Activated B cell treated with CpG ODN at 0.5 μM for 24 hours (primary cell): ENCODE measurements around the gene DIO2. TPM values are rescaled to one million over a fixed set of nuclear protein-coding genes. Genes with fewer than 3 reads are reported as not detected.

Source experiments
- ATAC-seq: fragments of 200-7000 bp; cut with Tn5 transposase; one replicate; pipeline ENCODE4 v1.10.0; 2021; ENCODE audit warnings: low read depth, mild to moderate bottlenecking, moderate library complexity
- CTCF ChIA-PET: fragments of 350-600 bp; sonication (Branson Sonifier 250); formaldehyde crosslinking; loops from one replicate; lab custom pipeline; 2021; ENCODE audit warnings: antibody characterized with exemption; lab: Charles Lee
- POLR2A ChIA-PET: fragments of 350-600 bp; sonication (Branson Sonifier 250); formaldehyde crosslinking; loops from one replicate; lab custom pipeline; 2021; ENCODE audit warnings: antibody characterized with exemption; lab: Charles Lee
- DNase-seq: peaks from one replicate; pipeline ENCODE4 v3.0.0; 2022
- H3K27ac Mint-ChIP-seq: one replicate; pipeline ENCODE4 v1.8.0; 2020; ENCODE audit warnings: mixed read lengths
- H3K27me3 Mint-ChIP-seq: one replicate; pipeline ENCODE4 v1.8.0; 2021; ENCODE audit warnings: mixed read lengths
- H3K36me3 Mint-ChIP-seq: one replicate; pipeline ENCODE4 v1.8.0; 2021; ENCODE audit warnings: low read depth, mixed read lengths
- H3K4me1 Mint-ChIP-seq: one replicate; pipeline ENCODE4 v1.8.0; 2021; ENCODE audit warnings: mixed read lengths
- H3K4me3 Mint-ChIP-seq: one replicate; pipeline ENCODE4 v1.8.0; 2020; ENCODE audit warnings: mild to moderate bottlenecking, mixed read lengths
- H3K9me3 Mint-ChIP-seq: one replicate; pipeline ENCODE4 v1.8.0; 2020; ENCODE audit warnings: mixed read lengths
- intact Hi-C: fragments of 100-400 bp; cut with micrococcal nuclease; formaldehyde crosslinking; loops from one replicate; pipeline ENCODE4 v1.15.1; 2024
- total RNA-seq: library from RNA; stranded (reverse); gene quantifications from 2 replicates; pipeline ENCODE4 v1.2.3, GENCODE V29; 2022
- TF ChIP-seq, protein P1 (sequence below): fragments of 200-600 bp; IDR thresholded peaks from one replicate; pipeline ENCODE4 v1.8.0; 2022; ENCODE audit warnings: antibody characterized with exemption, mild to moderate bottlenecking

DIO2 gene
- total RNA-seq, 1 donor from 2014 or later: not detected

DNA sequence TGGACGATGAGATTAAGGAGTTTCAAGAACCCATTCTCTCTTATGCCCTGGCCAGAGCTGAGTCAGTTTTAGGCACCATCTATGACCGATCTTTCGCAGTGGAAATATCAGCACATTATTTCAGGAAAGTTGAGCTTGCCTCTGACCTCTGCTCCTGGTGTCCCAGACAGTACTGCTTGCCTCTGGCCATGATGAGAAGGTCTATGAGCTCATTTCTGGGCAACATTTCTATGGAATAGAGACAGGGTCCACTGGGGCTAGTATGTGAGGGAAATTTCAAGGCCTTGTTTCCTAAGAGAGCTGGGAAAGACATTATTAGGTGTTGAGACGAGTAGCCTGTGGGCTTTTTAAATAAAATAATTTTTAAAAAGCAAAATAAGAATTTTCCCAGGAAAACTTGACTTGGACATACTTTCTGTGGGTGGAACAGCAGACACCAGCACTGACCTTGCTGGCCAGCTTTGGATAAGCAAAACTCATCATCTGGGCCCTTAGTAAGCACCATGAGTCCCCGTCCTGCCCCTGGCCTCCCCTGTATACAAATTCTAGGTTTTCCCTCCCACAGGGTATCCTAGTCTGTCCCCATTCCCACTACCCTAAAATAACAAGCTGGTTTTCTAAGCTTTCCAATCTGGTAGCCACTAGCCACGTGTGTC, 43.4 kb downstream of the DIO2 start:
- TF ChIP-seq, protein P1, sequence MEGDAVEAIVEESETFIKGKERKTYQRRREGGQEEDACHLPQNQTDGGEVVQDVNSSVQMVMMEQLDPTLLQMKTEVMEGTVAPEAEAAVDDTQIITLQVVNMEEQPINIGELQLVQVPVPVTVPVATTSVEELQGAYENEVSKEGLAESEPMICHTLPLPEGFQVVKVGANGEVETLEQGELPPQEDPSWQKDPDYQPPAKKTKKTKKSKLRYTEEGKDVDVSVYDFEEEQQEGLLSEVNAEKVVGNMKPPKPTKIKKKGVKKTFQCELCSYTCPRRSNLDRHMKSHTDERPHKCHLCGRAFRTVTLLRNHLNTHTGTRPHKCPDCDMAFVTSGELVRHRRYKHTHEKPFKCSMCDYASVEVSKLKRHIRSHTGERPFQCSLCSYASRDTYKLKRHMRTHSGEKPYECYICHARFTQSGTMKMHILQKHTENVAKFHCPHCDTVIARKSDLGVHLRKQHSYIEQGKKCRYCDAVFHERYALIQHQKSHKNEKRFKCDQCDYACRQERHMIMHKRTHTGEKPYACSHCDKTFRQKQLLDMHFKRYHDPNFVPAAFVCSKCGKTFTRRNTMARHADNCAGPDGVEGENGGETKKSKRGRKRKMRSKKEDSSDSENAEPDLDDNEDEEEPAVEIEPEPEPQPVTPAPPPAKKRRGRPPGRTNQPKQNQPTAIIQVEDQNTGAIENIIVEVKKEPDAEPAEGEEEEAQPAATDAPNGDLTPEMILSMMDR: no peak
- ATAC-seq: no peak
- Mint-ChIP-seq H3K9me3 (peaks cover 3% of the 10 kb centered on the region), H3K4me1 (no peaks in the 10 kb centered on the region), H3K4me3 (no peak overlapping the region), H3K36me3 (no peaks in the 10 kb centered on the region), H3K27me3 (no peaks in the 10 kb centered on the region), H3K27ac (no peak overlapping the region)
- ChIA-PET CTCF (no interaction called here), POLR2A (no interaction called here)
- intact Hi-C loops: no loop called here
- no peak for DNase-seq

DNA sequence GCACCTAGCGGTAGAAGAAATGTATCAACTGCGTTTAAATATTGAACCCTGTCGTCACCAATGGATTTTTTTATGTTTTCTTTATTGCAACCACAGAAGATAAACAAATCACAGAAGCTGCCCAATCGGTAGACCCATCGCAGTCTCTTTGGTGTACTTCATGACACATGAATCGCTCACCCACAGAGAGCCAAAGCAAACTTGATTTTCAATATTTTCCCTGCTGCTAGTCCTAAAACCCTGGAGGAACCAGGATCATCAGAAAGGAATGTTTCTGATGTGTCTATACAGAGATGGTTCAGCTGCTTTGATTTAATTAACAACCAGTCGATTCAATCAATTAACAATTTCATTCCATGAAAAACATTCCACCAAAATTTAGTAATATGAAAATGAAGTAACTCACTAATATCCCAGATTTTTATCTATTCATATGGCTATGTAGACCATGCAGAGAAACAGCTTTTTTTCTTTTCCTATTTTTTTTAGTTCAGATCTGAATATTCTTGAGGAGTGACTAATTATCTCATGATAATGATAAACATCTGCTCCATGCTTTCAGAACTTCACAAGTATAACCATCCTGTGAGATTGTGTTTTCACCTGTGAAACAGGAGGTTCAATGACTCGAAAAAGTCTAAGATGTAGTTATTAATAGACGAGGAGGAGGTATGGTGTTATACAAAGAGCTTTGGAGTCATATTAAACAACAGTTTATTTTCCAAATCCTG, 46.1 kb downstream of the DIO2 start:
- TF ChIP-seq, protein P1: no peak
- no peak for DNase-seq
- H3K4me1 Mint-ChIP-seq: no peaks in the 10 kb centered on the region
- no peak overlapping the region for H3K27ac Mint-ChIP-seq
- POLR2A ChIA-PET: no interaction called here
- H3K27me3 Mint-ChIP-seq: no peaks in the 10 kb centered on the region
- H3K9me3 Mint-ChIP-seq: no peaks in the 10 kb centered on the region
- intact Hi-C loops: no loop called here
- no peaks in the 10 kb centered on the region for H3K36me3 Mint-ChIP-seq
- CTCF ChIA-PET: no interaction called here
- no peak overlapping the region for H3K4me3 Mint-ChIP-seq
- ATAC-seq: no peak

DNA sequence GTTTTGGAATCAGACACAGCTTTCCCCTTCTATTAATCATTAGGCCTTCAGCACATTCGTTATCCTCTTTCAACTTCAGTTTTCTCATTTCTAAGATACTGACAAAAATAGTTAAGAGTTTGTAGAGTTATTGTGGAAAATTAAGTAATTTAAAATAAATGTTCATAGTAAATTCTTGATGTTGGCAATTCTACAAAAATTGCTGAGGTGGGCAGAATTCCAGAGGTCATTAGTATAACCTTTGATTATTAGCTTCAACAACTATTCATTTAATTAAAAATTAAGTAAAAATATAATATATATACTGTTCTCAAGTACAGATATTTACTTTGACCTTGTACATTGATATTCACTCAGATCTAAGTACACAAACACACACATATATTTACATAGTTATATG, 58.5 kb downstream of the DIO2 start:
- H3K36me3 Mint-ChIP-seq: no peaks in the 10 kb centered on the region
- ATAC-seq (no peak), DNase-seq (no peak)
- POLR2A ChIA-PET: interaction anchor here (0.6 kb wide), 1 partner anchor 327 kb away, joined by 4 read pairs; no protein-coding TSS in a partner anchor
- H3K4me1 Mint-ChIP-seq: no peaks in the 10 kb centered on the region
- CTCF ChIA-PET: no interaction called here
- H3K27me3 Mint-ChIP-seq: no peaks in the 10 kb centered on the region
- H3K4me3 Mint-ChIP-seq: no peak overlapping the region
- intact Hi-C loops: no loop called here
- H3K9me3 Mint-ChIP-seq: peaks cover 6% of the 10 kb centered on the region
- H3K27ac Mint-ChIP-seq: no peak overlapping the region
- TF ChIP-seq, protein P1: no peak

DNA sequence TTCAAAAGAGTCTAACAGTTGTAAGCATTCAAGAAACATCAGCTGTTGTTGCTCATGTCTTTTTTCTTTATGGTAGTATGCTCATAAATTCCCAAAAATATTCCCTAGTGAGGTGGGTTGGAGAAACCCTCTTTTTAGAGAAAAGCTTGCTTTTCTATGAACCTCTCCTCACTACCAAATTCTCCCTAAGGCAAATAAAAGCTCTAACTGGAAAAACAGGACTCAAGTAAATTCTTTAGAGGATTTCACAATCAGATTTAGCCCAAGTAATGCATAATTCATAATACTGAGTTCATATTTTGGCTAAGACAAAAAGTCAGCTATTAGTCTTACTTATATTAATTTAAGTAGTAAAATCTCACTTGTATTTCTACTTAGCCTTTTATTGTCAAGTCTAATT, 59.1 kb downstream of the DIO2 start:
- peaks cover 6% of the 10 kb centered on the region for H3K9me3 Mint-ChIP-seq
- H3K36me3 Mint-ChIP-seq: no peaks in the 10 kb centered on the region
- H3K27me3 Mint-ChIP-seq: no peaks in the 10 kb centered on the region
- H3K4me3 Mint-ChIP-seq: no peak overlapping the region
- no peak overlapping the region for H3K27ac Mint-ChIP-seq
- POLR2A ChIA-PET: interaction anchor here (0.6 kb wide), 1 partner anchor 327 kb away, joined by 4 read pairs; no protein-coding TSS in a partner anchor
- ATAC-seq (no peak), DNase-seq (no peak)
- H3K4me1 Mint-ChIP-seq: no peaks in the 10 kb centered on the region
- TF ChIP-seq, protein P1: no peak
- intact Hi-C loops: no loop called here
- CTCF ChIA-PET: no interaction called here

DNA sequence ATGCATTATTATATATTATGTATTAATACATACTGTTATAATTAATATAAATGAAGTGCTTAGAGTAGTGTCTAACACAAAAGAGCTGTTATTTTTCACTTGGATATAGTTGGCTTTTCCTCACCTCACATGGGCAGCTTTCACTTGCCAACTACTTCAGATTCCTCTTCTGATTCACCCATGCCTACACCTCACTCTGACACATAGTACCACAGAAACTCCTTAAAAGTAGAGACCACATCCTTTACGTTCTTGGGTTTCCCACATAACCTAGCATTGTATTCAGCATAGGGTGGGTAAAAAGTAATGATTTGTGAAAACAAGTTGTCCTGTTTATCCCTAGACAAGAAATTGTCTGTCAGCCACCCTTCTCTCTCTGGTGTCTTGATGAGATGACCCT, 61.0 kb downstream of the DIO2 start:
- CTCF ChIA-PET: no interaction called here
- no peak for ATAC-seq
- Mint-ChIP-seq H3K27ac (no peak overlapping the region), H3K9me3 (peaks cover 7% of the 10 kb centered on the region), H3K36me3 (no peaks in the 10 kb centered on the region), H3K4me1 (no peaks in the 10 kb centered on the region), H3K27me3 (no peaks in the 10 kb centered on the region), H3K4me3 (no peak overlapping the region)
- intact Hi-C loops: no loop called here
- POLR2A ChIA-PET: no interaction called here
- TF ChIP-seq, protein P1: no peak
- no peak for DNase-seq
